ENCODE data around the gene HSF2BP.
"Not testable (repeated sequence)": the region's sequence is repeated elsewhere in the genome, so short reads cannot be mapped to it uniquely, and the experiment has no call there.

The HSF2BP gene

DNA sequence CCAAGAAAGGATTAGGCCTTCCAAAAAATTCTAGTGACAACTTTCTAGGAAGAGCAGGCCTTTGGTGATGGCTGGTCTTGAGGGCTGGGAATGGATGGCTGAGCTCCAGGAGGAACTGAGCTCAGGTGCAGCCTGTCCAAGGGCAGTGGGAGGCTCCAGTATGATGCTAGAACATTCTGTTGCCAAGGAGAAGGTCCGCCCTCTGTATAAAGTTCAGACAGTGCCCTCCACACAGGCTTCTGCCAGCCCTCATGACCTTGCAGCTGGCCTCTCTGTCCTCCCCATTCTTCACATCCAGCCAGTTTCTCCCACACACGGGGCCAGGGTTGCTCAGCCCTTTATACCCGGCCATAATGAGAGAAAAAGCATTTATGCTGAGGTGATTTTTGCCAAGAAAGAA, 146.3 kb downstream of the HSF2BP start:
- DNase-seq, result not testable (repeated sequence)

DNA sequence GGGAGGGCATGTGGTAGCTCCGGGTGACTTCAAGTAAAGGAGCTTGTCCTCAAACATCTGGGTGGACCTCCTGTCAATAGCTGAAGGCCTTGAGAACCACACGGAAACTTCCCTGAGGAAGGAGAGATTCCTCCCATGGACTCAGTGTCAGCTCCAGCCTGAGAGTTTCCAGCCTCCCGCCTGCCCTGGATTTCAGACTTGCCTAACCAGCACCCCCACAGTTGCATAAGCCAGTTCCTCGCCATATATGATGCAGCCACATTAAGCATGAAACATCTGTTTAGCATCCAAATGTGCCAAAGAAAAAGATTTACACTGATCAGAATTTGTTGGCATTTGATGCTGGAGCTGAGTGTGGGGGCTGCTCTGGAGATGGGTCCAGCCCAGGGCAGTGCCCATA, 148.1 kb downstream of the HSF2BP start:
- DNase-seq, result not testable (repeated sequence)

DNA sequence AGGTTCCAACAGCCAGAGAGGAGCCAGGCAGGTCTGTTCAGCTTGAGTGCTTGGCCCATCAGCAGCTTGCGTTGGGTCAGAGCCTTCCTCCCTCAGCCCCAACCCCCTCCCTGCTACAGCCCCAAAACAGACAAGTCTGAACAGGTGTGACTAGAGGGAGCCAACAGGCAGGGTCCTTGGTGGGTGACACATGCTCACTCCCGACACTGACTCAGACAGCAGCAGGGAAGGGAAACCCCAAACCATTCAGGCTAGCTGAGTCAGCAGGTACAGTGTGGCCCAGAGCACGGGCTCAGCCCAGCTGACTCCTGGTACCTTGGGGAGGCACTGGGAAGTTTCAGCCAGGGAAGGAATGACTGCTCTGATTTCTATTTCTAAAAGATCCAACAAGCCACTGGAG, 148.6 kb downstream of the HSF2BP start:
- not testable (repeated sequence) for DNase-seq

DNA sequence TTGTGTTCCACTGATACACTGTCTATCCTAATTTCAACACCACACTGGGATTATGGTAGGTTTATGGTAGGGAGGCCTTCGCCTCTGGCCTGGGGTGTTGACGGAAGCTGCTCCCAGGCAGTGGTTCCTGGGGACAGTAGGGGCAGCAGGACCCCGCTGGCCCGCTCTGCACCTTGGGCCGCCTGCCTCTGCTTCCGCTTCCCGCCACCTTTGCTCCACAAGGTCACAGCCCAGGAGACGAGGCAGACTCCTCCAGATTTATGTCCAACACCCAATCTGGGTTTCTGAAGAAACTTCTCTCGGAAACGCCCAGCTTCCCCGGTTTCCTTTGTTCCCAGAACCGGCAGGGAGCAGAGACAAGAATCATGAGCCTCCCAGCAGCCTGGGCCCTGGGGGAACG, 155.4 kb downstream of the HSF2BP start:
- not testable (repeated sequence) for DNase-seq

DNA sequence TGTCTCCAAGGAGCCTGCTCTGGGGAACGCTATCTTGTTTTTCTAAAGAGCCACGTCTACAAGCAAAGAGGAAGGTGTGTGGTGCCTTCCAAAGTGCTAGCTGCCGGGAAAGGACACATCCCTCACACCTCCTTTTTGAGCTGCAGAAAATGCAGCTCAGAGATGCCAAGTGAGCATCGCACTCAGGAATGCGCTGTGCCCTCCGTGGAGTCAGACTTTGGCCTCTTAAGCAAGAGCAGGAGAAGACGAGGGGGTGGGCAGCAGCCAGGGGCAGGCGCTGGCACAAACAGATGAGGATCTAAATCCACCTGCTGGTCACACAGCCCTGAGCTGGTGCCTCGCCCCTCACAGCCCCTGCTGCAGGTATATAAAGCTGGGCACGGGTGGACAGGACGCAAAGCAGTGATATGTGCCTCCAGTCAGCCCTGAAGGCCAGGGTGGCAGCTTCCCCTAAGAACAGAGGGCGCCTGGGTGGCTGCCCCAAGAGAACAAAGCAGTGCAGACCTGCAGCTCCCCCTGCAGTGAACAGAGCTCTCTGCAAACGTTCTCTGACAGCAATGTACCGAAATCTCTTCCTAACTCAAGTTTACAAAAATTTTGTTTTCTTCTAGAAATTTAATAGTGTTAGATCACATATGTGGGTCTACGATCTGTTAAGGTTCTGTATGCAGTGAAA, 156.1 kb downstream of the HSF2BP start:
- DNase-seq, result not testable (repeated sequence)

DNA sequence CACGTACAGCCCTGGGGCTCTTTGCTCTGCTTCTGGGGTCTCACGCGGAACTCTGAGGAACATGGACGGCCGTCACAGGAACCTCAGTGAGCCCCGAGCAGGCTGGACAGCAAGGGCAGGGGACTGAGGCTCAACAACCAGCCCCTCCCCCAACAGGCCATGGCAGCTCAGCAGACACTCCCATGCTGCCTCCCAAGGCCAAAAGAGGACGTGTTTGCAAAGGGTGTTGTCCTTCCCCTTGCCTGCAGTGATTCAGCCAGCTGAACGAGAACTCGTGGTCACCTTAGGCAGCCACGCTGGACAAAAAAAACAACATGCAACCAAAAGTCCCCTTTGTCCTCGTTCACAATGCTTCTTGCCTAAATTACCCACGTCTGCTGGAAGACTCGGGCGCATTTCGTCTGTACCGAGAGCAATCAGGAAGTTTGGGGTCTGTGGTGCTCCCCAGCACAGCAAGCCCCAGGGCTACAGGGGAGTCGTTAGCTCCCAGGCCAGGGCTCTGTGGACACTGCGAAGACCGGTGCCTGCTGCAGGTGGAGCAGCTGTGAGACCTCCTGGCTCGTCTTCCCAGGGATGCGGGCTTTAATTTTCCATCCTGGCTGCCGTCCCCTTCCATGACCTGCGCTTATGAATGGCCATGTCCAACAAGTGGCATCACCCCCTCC, 156.7 kb downstream of the HSF2BP start:
- DNase-seq, result not testable (repeated sequence)

DNA sequence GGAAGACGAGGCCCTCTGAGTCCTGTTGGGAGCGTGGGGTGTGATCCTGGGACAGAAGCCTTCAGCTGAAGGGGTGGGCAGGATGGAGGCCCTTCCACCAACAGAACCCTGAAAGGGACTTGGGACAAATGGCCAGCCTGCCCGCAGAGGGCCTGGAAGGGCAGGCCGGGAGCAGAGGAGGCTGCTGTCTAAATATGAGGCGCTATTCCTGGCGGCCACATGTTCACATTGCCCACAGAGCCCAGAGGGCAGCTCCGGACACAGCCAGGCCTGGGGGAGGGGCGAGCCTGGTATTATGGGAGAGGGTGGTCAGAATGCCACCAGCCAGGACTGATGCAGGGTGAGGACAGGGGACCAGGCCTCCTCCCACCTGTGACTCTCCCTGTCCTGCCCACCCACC, 160.4 kb downstream of the HSF2BP start:
- not testable (repeated sequence) for DNase-seq

DNA sequence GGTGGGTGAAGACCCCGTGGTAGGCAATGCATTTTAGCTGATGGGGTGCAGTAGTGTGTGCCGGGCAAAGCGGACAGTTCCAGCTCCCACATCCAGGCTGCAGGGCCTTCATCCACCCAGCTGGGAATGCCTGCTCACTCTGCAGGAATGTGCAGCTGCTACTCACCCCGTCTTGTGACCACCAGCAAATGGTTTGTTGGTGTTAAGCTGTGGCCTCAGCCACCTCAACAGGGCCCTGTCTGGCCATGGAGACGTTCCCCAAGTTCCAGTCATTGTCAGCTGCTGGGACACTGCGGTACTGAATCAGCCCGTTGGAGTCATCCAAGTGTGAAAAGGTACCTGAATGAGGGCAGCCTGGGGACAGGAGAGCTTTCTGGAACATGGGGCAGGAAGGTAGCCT, 161.2 kb downstream of the HSF2BP start:
- not testable (repeated sequence) for DNase-seq

DNA sequence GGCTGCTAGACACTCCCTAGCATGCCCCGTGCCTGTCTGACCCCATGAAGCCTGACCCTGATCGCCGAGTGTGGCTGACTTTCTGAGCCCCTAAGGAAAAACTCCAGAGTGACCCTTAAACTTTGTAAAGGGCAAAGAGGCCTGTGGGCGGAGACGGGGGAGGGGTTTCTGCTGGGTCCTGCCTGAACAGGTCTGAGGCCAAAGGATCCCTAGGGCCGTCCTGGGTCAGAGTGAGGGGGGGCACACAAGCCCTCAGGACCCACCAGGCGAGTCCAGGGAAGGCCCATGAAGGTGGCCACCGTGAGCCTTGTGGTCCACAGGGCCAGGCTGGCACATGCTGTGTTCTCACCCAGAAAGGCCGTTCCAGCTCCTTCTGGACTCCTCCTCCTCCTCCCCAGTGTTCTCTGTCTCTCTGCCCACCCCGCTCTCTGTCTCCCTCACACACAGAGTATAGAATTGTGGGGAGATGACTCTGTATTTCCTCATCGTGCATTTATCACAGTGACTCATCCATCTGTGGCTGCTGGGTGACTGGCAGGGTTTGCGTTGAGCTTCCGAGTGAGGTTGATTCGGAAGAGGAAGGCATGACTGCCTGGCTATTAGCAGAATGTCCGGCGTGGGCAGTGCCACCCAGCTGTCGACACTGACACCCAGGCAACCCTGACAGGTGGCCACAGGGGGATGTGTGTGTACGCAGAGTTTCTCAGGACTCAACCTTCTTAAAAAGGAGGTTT, 164.8 kb downstream of the HSF2BP start:
- DNase-seq, result not testable (repeated sequence)

DNA sequence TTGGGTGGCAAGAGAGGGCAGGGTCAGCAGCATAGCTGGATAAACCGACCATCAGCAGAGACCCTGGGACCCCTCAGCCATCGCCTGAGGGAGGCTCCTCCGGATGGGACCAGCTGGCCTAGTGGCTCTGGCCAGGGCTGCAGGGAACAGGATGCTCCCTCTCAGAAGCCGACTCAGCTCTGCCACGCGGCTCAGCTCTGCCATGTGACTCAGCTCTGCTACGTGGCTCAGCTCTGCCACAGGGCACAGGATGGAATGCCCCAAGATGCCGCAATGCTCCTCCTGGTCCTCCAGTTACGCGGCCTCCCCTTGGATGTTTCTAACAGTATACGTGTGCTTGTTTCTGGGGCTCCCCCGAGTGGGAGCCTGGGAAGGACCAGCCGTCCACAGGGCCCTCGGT, 165.8 kb downstream of the HSF2BP start:
- DNase-seq, result not testable (repeated sequence)

DNA sequence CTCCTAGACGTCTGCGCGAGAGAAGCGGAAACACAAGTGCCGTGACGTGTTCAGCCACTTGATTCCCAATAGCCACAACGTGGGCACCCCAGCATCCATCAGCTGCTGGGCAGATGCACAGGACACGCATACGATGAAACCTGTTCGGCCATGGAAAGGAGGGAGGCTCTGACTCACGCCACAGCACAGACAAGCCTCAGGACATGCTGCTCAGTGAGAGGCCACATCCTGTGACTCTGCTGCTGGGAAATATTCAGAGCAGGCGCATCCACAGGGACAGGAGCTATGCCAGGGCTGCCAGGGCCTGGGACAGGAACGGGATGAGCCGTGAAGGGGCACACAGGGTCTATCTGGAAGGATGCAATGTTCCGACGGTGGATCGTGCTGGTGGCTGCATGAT, 171.1 kb downstream of the HSF2BP start:
- not testable (repeated sequence) for DNase-seq

DNA sequence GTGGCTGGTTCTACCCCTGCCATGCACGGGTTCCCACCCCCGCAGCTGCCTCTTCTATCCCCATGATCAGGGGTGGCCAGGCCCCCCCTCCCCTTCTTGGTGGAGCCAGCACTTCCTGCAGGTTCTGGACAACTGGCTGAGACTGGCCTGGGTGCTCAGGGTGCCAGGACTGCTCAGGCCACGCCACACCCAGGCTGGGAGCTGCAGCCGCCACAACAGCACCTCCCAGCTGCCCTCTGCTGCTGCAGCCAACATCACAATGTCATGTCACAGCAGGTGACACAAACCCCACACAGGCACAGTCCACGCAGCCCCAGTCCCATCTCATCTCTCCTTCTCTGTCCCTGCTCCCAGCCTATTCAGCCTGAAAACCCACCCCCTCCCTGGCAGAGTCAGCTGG, 173.2 kb downstream of the HSF2BP start:
- not testable (repeated sequence) for DNase-seq

DNA sequence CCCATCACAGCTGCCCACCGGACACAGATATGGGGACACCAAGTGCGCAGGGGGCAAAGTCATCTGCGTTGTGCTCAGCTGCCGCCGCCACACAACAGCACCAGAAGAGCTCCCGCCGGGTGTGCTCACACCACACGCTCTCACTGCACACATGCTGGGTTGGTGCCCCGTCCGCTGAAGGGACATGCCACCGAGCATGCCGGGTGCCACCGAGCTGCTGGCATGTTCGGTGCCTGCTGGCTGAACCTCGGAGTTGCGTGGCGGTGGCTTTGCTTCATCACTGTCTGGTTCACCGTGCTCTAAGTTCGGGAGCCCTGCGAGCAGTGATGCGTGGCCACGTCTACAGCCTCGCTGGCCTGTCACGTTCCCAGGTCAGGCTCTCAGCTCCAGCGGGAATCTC, 174.3 kb downstream of the HSF2BP start:
- DNase-seq, result not testable (repeated sequence)

DNA sequence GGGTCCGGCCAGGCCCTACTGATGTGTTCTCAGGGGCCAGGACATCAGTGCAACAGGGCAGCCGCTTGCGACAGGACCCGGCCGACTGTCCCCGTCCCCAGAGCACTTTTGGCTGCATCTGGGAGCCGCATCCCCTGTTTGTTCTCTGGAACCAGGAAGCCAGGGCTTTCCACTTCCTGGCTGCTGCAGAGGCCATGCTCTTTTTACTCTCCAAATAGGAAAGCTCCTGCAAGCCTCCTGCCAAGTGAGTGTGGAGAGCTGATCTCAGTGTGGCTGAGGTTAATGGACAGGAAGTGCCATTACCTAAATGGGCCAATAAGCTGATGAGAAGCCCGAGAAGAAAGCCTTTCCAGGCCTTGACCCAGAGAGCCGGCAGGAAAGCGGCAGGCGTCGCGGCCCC, 180.1 kb downstream of the HSF2BP start:
- DNase-seq, result not testable (repeated sequence)
